ENCODE results near the gene KCNH5.

DNA sequence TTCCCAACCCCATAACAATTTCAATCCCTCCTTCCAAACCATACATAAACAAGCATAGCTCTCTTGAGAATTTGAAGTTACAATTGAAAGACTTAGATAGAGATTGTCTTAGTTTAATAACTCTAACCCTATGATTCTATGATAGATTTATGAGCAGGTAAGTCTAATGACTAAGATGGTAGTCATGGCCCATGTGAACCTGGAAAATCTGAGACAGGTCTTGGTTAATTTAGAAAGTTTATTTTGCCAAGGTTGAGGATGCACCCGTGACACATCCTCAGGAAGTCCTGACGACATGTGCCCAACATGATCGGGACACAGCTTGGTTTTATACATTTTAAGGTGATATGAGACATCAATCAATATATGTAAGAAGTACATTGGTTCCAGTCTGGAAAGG lies 248.8 kb downstream of the KCNH5 start:
- TF ChIP-seq, protein P1, sequence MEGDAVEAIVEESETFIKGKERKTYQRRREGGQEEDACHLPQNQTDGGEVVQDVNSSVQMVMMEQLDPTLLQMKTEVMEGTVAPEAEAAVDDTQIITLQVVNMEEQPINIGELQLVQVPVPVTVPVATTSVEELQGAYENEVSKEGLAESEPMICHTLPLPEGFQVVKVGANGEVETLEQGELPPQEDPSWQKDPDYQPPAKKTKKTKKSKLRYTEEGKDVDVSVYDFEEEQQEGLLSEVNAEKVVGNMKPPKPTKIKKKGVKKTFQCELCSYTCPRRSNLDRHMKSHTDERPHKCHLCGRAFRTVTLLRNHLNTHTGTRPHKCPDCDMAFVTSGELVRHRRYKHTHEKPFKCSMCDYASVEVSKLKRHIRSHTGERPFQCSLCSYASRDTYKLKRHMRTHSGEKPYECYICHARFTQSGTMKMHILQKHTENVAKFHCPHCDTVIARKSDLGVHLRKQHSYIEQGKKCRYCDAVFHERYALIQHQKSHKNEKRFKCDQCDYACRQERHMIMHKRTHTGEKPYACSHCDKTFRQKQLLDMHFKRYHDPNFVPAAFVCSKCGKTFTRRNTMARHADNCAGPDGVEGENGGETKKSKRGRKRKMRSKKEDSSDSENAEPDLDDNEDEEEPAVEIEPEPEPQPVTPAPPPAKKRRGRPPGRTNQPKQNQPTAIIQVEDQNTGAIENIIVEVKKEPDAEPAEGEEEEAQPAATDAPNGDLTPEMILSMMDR (IDR thresholded peaks at IDR 0.05; ENCODE audit: insufficient read depth, low read depth, low read length) = no peak
- TF ChIP-seq EZH2 (IDR thresholded peaks at IDR 0.05; ENCODE audit: insufficient read depth, low read length) = no peak

Measured in astrocyte (in vitro differentiated cells and primary cell).